Hematopoietic multipotent progenitor cell treated with erythropoietin and hydrocortisone succinate and interleukin-3 and kit ligand, for 6 days (in vitro differentiated cells): ENCODE results near the gene ZNF221.

Source experiments
- DNase-seq: peaks from one replicate; pipeline ENCODE4 v3.0.0-alpha.2; 2015

ZNF221 gene

GRCh38 chr19:43960411-43960810 lies 9.4 kb downstream of the ZNF221 start:
- no peak for DNase-seq

GRCh38 chr19:43966079-43966694 lies 15.2 kb downstream of the ZNF221 start:
- DNase-seq = no peak

GRCh38 chr19:43976732-43977131 lies 25.7 kb downstream of the ZNF221 start:
- no peak for DNase-seq

GRCh38 chr19:43983544-43983911 lies 32.5 kb downstream of the ZNF221 start:
- no peak for DNase-seq

GRCh38 chr19:43983912-43984686 lies 33.1 kb downstream of the ZNF221 start, which contains the start of gene ZNF155:
Gene ZNF155, plus strand, starts transcription at chr19:43984188. Its CDS starts 4,356 bp downstream, at chr19:43988544.
- peak; percentile 93 for DNase-seq

GRCh38 chr19:43984687-43985000 lies 33.6 kb downstream of the ZNF221 start:
- no peak for DNase-seq

- DNase-seq = no peak
Measured at GRCh38 chr19:43997631-43998290, 46.7 kb downstream of the ZNF221 start.

GRCh38 chr19:44002212-44002565 lies 51.2 kb downstream of the ZNF221 start:
- peak; percentile 24 for DNase-seq

GRCh38 chr19:44002566-44003460 lies 51.8 kb downstream of the ZNF221 start, which contains the start of gene ZNF230:
Gene ZNF230, plus strand, starts transcription at chr19:44002957. Its CDS starts 4,122 bp downstream, at chr19:44007079.
- DNase-seq = peak; percentile 99

- peak; percentile 54 for DNase-seq
Measured at GRCh38 chr19:44003461-44004009, 52.5 kb downstream of the ZNF221 start.

GRCh38 chr19:44005973-44006372 lies 54.9 kb downstream of the ZNF221 start:
- DNase-seq = peak; percentile 61

GRCh38 chr19:44007473-44007872 lies 56.4 kb downstream of the ZNF221 start:
- no peak for DNase-seq

GRCh38 chr19:44010468-44010867 lies 59.4 kb downstream of the ZNF221 start:
- no peak for DNase-seq
